Measurements from ENCODE around the gene CCL14. TPM values are rescaled to one million over a fixed set of nuclear protein-coding genes. Genes with fewer than 3 reads are reported as not detected.

The CCL14 gene
- total and polyA plus RNA-seq, 2 of the 13 experiments (the other 11 are each of a cell fraction or from before 2014, with no cell fraction given), result 1.1 to 1.7 TPM

DNA sequence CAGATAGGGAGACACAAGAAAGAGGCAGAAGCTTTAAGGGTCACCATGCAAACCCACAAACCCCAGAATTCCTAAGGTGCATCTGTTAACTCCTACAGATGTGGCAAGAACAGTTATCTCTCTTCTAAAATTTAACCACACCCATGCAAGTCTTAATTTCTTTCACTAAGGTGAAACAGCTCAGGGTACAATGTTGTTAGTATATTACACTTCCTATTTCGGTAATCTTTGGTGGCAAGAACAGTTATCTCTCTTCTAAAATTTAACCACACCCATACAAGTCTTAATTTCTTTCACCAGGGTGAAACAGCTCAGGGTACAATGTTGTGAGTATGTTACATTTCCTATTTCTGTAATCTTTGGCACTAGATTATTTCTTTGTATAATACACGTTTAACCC, 24.7 kb upstream of the CCL14 start (continued):
- TF ChIP-seq, protein P1, sequence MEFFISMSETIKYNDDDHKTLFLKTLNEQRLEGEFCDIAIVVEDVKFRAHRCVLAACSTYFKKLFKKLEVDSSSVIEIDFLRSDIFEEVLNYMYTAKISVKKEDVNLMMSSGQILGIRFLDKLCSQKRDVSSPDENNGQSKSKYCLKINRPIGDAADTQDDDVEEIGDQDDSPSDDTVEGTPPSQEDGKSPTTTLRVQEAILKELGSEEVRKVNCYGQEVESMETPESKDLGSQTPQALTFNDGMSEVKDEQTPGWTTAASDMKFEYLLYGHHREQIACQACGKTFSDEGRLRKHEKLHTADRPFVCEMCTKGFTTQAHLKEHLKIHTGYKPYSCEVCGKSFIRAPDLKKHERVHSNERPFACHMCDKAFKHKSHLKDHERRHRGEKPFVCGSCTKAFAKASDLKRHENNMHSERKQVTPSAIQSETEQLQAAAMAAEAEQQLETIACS (CRISPR knock-in tag; IDR thresholded peaks at IDR 0.05), result no peak
- TF ChIP-seq, protein P2, sequence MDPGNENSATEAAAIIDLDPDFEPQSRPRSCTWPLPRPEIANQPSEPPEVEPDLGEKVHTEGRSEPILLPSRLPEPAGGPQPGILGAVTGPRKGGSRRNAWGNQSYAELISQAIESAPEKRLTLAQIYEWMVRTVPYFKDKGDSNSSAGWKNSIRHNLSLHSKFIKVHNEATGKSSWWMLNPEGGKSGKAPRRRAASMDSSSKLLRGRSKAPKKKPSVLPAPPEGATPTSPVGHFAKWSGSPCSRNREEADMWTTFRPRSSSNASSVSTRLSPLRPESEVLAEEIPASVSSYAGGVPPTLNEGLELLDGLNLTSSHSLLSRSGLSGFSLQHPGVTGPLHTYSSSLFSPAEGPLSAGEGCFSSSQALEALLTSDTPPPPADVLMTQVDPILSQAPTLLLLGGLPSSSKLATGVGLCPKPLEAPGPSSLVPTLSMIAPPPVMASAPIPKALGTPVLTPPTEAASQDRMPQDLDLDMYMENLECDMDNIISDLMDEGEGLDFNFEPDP (CRISPR knock-in tag; conservative IDR thresholded peaks at IDR 0.05), result no peak
- TF ChIP-seq ARID3A (IDR thresholded peaks at IDR 0.05; ENCODE audit: low read depth, low read length) (no peak), MIER3 (CRISPR knock-in tag; IDR thresholded peaks at IDR 0.05; ENCODE audit: borderline replicate concordance) (no peak), ZFX (CRISPR knock-in tag; IDR thresholded peaks at IDR 0.05; ENCODE audit: low read depth) (no peak)

GRCh38 chr17:36008998-36009665, 22.6 kb upstream of the CCL14 start:
- H3K79me2 ChIP-seq (ENCODE audit: insufficient read depth, low read length), result no peaks in the 10 kb centered on the region
- peak; percentile 48 for DNase-seq (ENCODE audit: low spot score)
- no TSS peak for BruUV-seq (replicated peaks)
- H3K27me3 ChIP-seq (ENCODE audit: control insufficient read depth in 1 of 2, insufficient read depth in 2 of 2, low read length in 2 of 2), result no peaks in the 10 kb centered on the region
- ChIA-PET CTCF (ENCODE audit: low intra/inter-chr PET ratio, low total read pairs) (interaction anchor here (2.4 to 3.3 kb wide), 3 partner anchors 27 to 40 kb away, joined by 7 to 34 read pairs (median 18); partner anchors contain the start of gene CCL16), POLR2A (interaction anchor here (0.9 to 3.4 kb wide), 8 partner anchors 8 to 40 kb away, joined by 3 to 50 read pairs (median 6); partner anchors contain the start of genes CCL15 and CCL16)
- peaks cover 4% of the 10 kb centered on the region; the same call in 1 of the 2 replicates for H3K9me3 ChIP-seq (ENCODE audit: low read length)
- no peaks in the 10 kb centered on the region for H3K36me3 ChIP-seq (replicated peaks in 1 of 2; ENCODE audit: control insufficient read depth in 1 of 2, insufficient read depth in 2 of 2, low read length in 2 of 2)
- in situ Hi-C loops (cut with HindIII; ENCODE audit: extremely low pct_ligation_motif_present, low pct_unique_long_range_greater_than_20kb), result loop anchor here (5.0 to 10.0 kb wide), 2 partner anchors 37 to 56 kb away; partner anchors contain the start of gene CCL18
- H3K4me3 ChIP-seq (replicated peaks in 1 of 3; ENCODE audit: insufficient read depth in 1 of 3, low read depth in 2 of 3, low read length in 3 of 3), result no peak overlapping the region
- intact Hi-C loops (cut with micrococcal nuclease; ENCODE audit: unreplicated experiment), result loop anchor here (1.0 to 2.0 kb wide), 2 partner anchors 40 to 64 kb away; no protein-coding TSS in a partner anchor
- no peak overlapping the region for H2AFZ ChIP-seq (ENCODE audit: low read length)
- ATAC-seq, result peak; percentile 91
- H3K9ac ChIP-seq (ENCODE audit: insufficient read depth, low read depth, low read length), result no peak overlapping the region
- WGBS (ENCODE audit: low lambda C conversion rate), result 42% methylated on average over 14 of the region's 14 CpGs
- FAIRE-seq, result no peak
- H3K4me2 ChIP-seq (ENCODE audit: low read depth, low read length), result peak overlapping the region; percentile 50; the same call in 1 of the 2 replicates
- no peak overlapping the region for H3K27ac ChIP-seq (ENCODE audit: extremely low read length, insufficient read depth, low read length)
- no peaks in the 10 kb centered on the region for H4K20me1 ChIP-seq (ENCODE audit: insufficient read depth, low read length)
- H3K4me1 ChIP-seq (ENCODE audit: insufficient read depth, low read length), result peaks cover 49% of the 10 kb centered on the region
- TF ChIP-seq ZNF350 (CRISPR knock-in tag; IDR thresholded peaks at IDR 0.05; ENCODE audit: borderline replicate concordance, low read depth) (peak; percentile 48), PCBP1 (IDR thresholded peaks at IDR 0.05; ENCODE audit: borderline replicate concordance, low read depth, low read length) (0 out of 2 replicates have a peak, but pooled peaks have one; percentile 70), PHF20 (CRISPR knock-in tag; IDR thresholded peaks at IDR 0.05) (no peak), PRMT3 (CRISPR knock-in tag; IDR thresholded peaks at IDR 0.05; ENCODE audit: borderline replicate concordance, low read depth) (no peak), RCOR2 (CRISPR knock-in tag; IDR thresholded peaks at IDR 0.05) (no peak), HOMEZ (CRISPR knock-in tag; IDR thresholded peaks at IDR 0.05; ENCODE audit: low read depth) (peak; percentile 10; the same call in 1 of the 2 replicates), SMARCC2 (IDR thresholded peaks at IDR 0.05) (no peak), MED8 (CRISPR knock-in tag; IDR thresholded peaks at IDR 0.05; ENCODE audit: insufficient replicate concordance) (peak; percentile 24), CHD4 (IDR thresholded peaks at IDR 0.05; ENCODE audit: borderline replicate concordance, low read length) (peak; percentile 63; the same call in 1 of the 2 replicates)
